ENCODE data around the gene CASP14. TPM values are rescaled to one million over a fixed set of nuclear protein-coding genes. Genes with fewer than 3 reads are reported as not detected.

CASP14 gene
- total RNA-seq, 2 experiments from 2014 or later: not detected

DNA sequence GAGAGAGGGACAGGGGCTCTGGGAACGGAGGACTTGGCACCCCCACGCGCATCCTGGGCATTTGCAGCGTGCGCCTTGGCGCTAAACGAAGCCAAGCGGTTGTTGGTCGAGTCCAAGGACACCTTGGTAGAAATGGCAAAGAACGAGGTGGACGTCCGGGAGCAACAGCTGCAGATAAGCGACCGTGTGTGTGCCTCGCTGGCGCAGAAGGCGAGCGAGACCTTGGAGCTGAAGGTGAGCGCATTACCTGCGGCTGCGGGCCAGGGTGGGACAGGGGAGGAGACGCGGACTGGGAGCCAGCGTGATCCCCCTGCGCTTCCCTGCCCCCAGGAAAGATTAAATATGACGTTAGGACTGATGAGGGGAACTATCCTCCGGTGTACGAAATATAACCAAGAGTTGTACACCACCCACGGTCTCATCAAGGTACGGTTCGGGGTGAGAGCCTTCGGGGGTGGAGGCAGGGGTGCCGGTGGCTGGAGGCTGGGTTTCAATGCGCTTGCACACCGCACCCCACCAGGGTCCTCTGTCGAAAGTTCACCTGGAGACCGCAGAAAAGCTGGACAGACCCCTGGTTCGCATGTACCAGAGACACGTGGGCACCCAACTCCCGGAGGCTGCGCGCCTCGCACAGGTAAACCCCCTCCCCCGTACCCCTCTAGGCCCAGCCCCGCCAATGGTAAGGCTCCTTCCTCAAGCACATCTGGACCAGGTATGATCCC lies 27.8 kb upstream of the CASP14 start:
- POLR2A ChIA-PET: no interaction called here

DNA sequence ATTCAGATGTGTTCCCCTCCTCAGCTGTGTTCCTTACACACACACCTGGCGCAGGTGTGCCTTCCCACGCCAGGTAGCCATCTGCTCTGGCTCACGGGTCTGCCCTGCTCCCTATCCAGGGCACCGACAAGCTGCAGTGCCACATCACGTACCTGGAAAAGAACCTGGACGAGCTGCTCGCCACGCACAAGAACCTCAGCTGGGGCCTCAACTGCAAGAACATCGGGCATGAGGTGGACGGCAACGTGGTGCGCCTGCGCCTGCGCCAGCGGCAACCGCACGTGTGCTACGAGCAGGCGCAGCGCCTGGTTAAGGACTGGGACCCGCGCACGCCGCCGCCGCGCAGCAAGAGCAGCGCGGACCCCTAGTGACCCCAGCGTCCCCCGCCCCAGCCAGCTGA lies 26.5 kb upstream of the CASP14 start:
- Histone ChIP-seq H4K20me1 (ENCODE audit: insufficient read depth, low read length) (no peaks in the 10 kb centered on the region), H3K79me2 (ENCODE audit: insufficient read depth, low read depth, low read length) (no peaks in the 10 kb centered on the region), H3K4me2 (ENCODE audit: low read length) (no peak overlapping the region), H3K4me3 (ENCODE audit: low read depth, low read length, poor library complexity, severe bottlenecking) (no peak overlapping the region), H3K9me2 (ENCODE audit: insufficient read depth, low read length) (no peaks in the 10 kb centered on the region), H3K36me3 (ENCODE audit: insufficient read depth, low read length) (no peaks in the 10 kb centered on the region), H3K9me3 (ENCODE audit: low read length) (no peaks in the 10 kb centered on the region), H3K27ac (ENCODE audit: low read depth, low read length, poor library complexity, severe bottlenecking) (no peak overlapping the region), H3K4me1 (ENCODE audit: insufficient read depth, low read length, poor library complexity, severe bottlenecking) (no peaks in the 10 kb centered on the region), H2AFZ (ENCODE audit: low read length) (no peak overlapping the region)
- CTCF ChIA-PET (ENCODE audit: unreplicated experiment): no interaction called here
- intact Hi-C loops (cut with micrococcal nuclease; ENCODE audit: unreplicated experiment): no loop called here
- TF ChIP-seq EZH2phosphoT487 (IDR thresholded peaks at IDR 0.05; ENCODE audit: borderline replicate concordance, low read depth, low read length): no peak
- TF ChIP-seq, protein P1, sequence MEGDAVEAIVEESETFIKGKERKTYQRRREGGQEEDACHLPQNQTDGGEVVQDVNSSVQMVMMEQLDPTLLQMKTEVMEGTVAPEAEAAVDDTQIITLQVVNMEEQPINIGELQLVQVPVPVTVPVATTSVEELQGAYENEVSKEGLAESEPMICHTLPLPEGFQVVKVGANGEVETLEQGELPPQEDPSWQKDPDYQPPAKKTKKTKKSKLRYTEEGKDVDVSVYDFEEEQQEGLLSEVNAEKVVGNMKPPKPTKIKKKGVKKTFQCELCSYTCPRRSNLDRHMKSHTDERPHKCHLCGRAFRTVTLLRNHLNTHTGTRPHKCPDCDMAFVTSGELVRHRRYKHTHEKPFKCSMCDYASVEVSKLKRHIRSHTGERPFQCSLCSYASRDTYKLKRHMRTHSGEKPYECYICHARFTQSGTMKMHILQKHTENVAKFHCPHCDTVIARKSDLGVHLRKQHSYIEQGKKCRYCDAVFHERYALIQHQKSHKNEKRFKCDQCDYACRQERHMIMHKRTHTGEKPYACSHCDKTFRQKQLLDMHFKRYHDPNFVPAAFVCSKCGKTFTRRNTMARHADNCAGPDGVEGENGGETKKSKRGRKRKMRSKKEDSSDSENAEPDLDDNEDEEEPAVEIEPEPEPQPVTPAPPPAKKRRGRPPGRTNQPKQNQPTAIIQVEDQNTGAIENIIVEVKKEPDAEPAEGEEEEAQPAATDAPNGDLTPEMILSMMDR (conservative IDR thresholded peaks at IDR 0.05; ENCODE audit: low read length): no peak
- no peak for DNase-seq (ENCODE audit: low spot score)
- BruUV-seq (replicated peaks): no TSS peak
- POLR2A ChIA-PET: no interaction called here

More for the DNA sequence above, 27.8 kb upstream of the CASP14 start:
- no peaks in the 10 kb centered on the region for H3K36me3 ChIP-seq (ENCODE audit: insufficient read depth, low read length)
- no peak overlapping the region for H2AFZ ChIP-seq (ENCODE audit: low read length)
- no peaks in the 10 kb centered on the region for H3K79me2 ChIP-seq (ENCODE audit: insufficient read depth, low read depth, low read length)
- TF ChIP-seq EZH2phosphoT487 (IDR thresholded peaks at IDR 0.05; ENCODE audit: borderline replicate concordance, low read depth, low read length): no peak
- TF ChIP-seq, protein P1 (conservative IDR thresholded peaks at IDR 0.05; ENCODE audit: low read length): no peak
- DNase-seq (ENCODE audit: low spot score): no peak
- H3K4me1 ChIP-seq (ENCODE audit: insufficient read depth, low read length, poor library complexity, severe bottlenecking): no peaks in the 10 kb centered on the region
- H3K9me3 ChIP-seq (ENCODE audit: low read length): no peaks in the 10 kb centered on the region
- no peaks in the 10 kb centered on the region for H4K20me1 ChIP-seq (ENCODE audit: insufficient read depth, low read length)
- CTCF ChIA-PET (ENCODE audit: unreplicated experiment): no interaction called here
- H3K4me2 ChIP-seq (ENCODE audit: low read length): no peak overlapping the region
- intact Hi-C loops (cut with micrococcal nuclease; ENCODE audit: unreplicated experiment): no loop called here
- no peak overlapping the region for H3K4me3 ChIP-seq (ENCODE audit: low read depth, low read length, poor library complexity, severe bottlenecking)
- no peaks in the 10 kb centered on the region for H3K9me2 ChIP-seq (ENCODE audit: insufficient read depth, low read length)
- BruUV-seq (replicated peaks): no TSS peak
- no peak overlapping the region for H3K27ac ChIP-seq (ENCODE audit: low read depth, low read length, poor library complexity, severe bottlenecking)

DNA sequence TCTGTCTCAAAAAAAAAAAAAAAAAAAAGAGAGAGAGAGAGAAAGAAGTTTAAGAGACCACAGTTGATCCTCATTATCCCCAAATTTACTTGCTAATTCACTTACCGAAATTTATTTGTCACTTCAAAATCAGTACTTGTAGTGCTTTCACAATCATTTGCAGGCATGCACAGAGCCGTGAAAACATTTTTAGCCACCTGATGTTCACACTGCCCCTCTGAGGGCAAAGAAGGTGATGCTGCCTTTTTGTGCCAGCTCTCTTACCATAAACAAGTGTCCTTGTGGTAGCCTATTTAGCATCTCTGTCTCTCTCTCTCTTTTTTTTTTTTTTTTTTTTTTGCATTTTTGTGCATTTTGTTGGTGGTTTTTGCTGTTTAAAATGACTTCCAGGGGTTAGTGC lies 24.1 kb upstream of the CASP14 start:
- Histone ChIP-seq H2AFZ (ENCODE audit: low read length) (no peak overlapping the region), H3K9me2 (ENCODE audit: insufficient read depth, low read length) (no peaks in the 10 kb centered on the region), H3K4me2 (ENCODE audit: low read length) (no peak overlapping the region), H3K9me3 (ENCODE audit: low read length) (no peaks in the 10 kb centered on the region), H3K36me3 (ENCODE audit: insufficient read depth, low read length) (no peaks in the 10 kb centered on the region), H3K4me3 (ENCODE audit: low read depth, low read length, poor library complexity, severe bottlenecking) (no peak overlapping the region), H3K27ac (ENCODE audit: low read depth, low read length, poor library complexity, severe bottlenecking) (no peak overlapping the region), H4K20me1 (ENCODE audit: insufficient read depth, low read length) (no peaks in the 10 kb centered on the region), H3K79me2 (ENCODE audit: insufficient read depth, low read depth, low read length) (no peaks in the 10 kb centered on the region), H3K4me1 (ENCODE audit: insufficient read depth, low read length, poor library complexity, severe bottlenecking) (no peaks in the 10 kb centered on the region)
- ChIA-PET POLR2A (interaction anchor here (0.7 kb wide), 2 partner anchors 216 to 319 kb away, joined by 3 read pairs; no protein-coding TSS in a partner anchor), CTCF (ENCODE audit: unreplicated experiment) (no interaction called here)
- BruUV-seq (replicated peaks): no TSS peak
- intact Hi-C loops (cut with micrococcal nuclease; ENCODE audit: unreplicated experiment): no loop called here
- TF ChIP-seq, protein P1 (conservative IDR thresholded peaks at IDR 0.05; ENCODE audit: low read length): peak; percentile 67
- TF ChIP-seq EZH2phosphoT487 (IDR thresholded peaks at IDR 0.05; ENCODE audit: borderline replicate concordance, low read depth, low read length): no peak
- DNase-seq (ENCODE audit: low spot score): peak; percentile 38

All from OCI-LY7 (cell line).